Activated naive CD8-positive, alpha-beta T cell treated with anti-CD3 and anti-CD28 coated beads for 36 hours (primary cell): Measurements from ENCODE around the gene DLEU7. TPM values are rescaled to one million over a fixed set of nuclear protein-coding genes. Genes with fewer than 3 reads are reported as not detected.

ENCODE experiments used
- DNase-seq: peaks from one replicate; pipeline ENCODE4 v3.0.0; 2021
- H3K27ac Mint-ChIP-seq: one replicate; pipeline ENCODE4 v1.8.0; 2022; ENCODE audit warnings: mild to moderate bottlenecking, moderate library complexity, mixed read lengths
- H3K27me3 Mint-ChIP-seq: one replicate; pipeline ENCODE4 v1.8.0; 2022; ENCODE audit warnings: mild to moderate bottlenecking, mixed read lengths
- H3K36me3 Mint-ChIP-seq: one replicate; pipeline ENCODE4 v1.8.0; 2021; ENCODE audit warnings: mild to moderate bottlenecking, mixed read lengths
- H3K4me1 Mint-ChIP-seq: one replicate; pipeline ENCODE4 v1.8.0; 2021; ENCODE audit warnings: mixed read lengths
- H3K4me3 Mint-ChIP-seq: one replicate; pipeline ENCODE4 v1.8.0; 2022; ENCODE audit warnings: mild to moderate bottlenecking, moderate library complexity, mixed read lengths
- H3K9me3 Mint-ChIP-seq: one replicate; pipeline ENCODE4 v1.8.0; 2022; ENCODE audit warnings: mixed read lengths
- total RNA-seq, 2 experiments: library from RNA; stranded (reverse); gene quantifications; one replicate each; pipeline ENCODE4 v1.2.3, GENCODE V29; 2021

The DLEU7 gene
- total RNA-seq, 2 experiments from 2014 or later: not detected

- Mint-ChIP-seq H3K4me3 (no peak overlapping the region), H3K9me3 (peaks cover 25% of the 10 kb centered on the region), H3K36me3 (peaks cover 19% of the 10 kb centered on the region), H3K4me1 (no peaks in the 10 kb centered on the region), H3K27ac (no peak overlapping the region), H3K27me3 (peaks cover 12% of the 10 kb centered on the region)
- no peak for DNase-seq
Measured at GRCh38 chr13:50855681-50856080, 12.2 kb upstream of the DLEU7 start.

GRCh38 chr13:50850445-50850844 is 7.0 kb upstream of the DLEU7 start:
- Mint-ChIP-seq H3K9me3 (no peaks in the 10 kb centered on the region), H3K27me3 (peaks cover 14% of the 10 kb centered on the region), H3K27ac (no peak overlapping the region), H3K4me3 (no peak overlapping the region), H3K36me3 (no peaks in the 10 kb centered on the region), H3K4me1 (peaks cover 10% of the 10 kb centered on the region)
- no peak for DNase-seq

- no peak overlapping the region for H3K4me3 Mint-ChIP-seq
- peaks cover 10% of the 10 kb centered on the region for H3K4me1 Mint-ChIP-seq
- peaks cover 19% of the 10 kb centered on the region for H3K27me3 Mint-ChIP-seq
- no peak for DNase-seq
- H3K9me3 Mint-ChIP-seq: no peaks in the 10 kb centered on the region
- no peaks in the 10 kb centered on the region for H3K36me3 Mint-ChIP-seq
- no peak overlapping the region for H3K27ac Mint-ChIP-seq
Measured at GRCh38 chr13:50847501-50847900, 4.0 kb upstream of the DLEU7 start.

GRCh38 chr13:50846861-50847475 is 3.5 kb upstream of the DLEU7 start:
- Mint-ChIP-seq H3K4me1 (peaks cover 10% of the 10 kb centered on the region), H3K4me3 (no peak overlapping the region), H3K36me3 (no peaks in the 10 kb centered on the region), H3K27me3 (peaks cover 23% of the 10 kb centered on the region), H3K27ac (no peak overlapping the region), H3K9me3 (no peaks in the 10 kb centered on the region)
- no peak for DNase-seq

GRCh38 chr13:50845211-50845610 is 1.7 kb upstream of the DLEU7 start:
- H3K4me3 Mint-ChIP-seq: no peak overlapping the region
- peaks cover 10% of the 10 kb centered on the region for H3K4me1 Mint-ChIP-seq
- no peaks in the 10 kb centered on the region for H3K36me3 Mint-ChIP-seq
- peaks cover 29% of the 10 kb centered on the region for H3K27me3 Mint-ChIP-seq
- no peak for DNase-seq
- H3K27ac Mint-ChIP-seq: no peak overlapping the region
- no peaks in the 10 kb centered on the region for H3K9me3 Mint-ChIP-seq

GRCh38 chr13:50844084-50844875 is 788 bp upstream of the DLEU7 start:
- Mint-ChIP-seq H3K9me3 (no peaks in the 10 kb centered on the region), H3K27me3 (peaks cover 27% of the 10 kb centered on the region)

GRCh38 chr13:50842990-50843256 is 569 bp downstream of the DLEU7 start:
- peaks cover 10% of the 10 kb centered on the region for H3K4me1 Mint-ChIP-seq
- no peaks in the 10 kb centered on the region for H3K9me3 Mint-ChIP-seq
- H3K36me3 Mint-ChIP-seq: no peaks in the 10 kb centered on the region
- no peak overlapping the region for H3K27ac Mint-ChIP-seq
- H3K4me3 Mint-ChIP-seq: no peak overlapping the region
- H3K27me3 Mint-ChIP-seq: peaks cover 23% of the 10 kb centered on the region
- no peak for DNase-seq

More at GRCh38 chr13:50844084-50844875, 788 bp upstream of the DLEU7 start:
- Mint-ChIP-seq H3K27ac (no peak overlapping the region), H3K4me1 (peaks cover 10% of the 10 kb centered on the region), H3K36me3 (no peaks in the 10 kb centered on the region), H3K4me3 (peak overlapping the region; percentile 44)
- no peak for DNase-seq

GRCh38 chr13:50842251-50842989 is 1.1 kb downstream of the DLEU7 start:
- Mint-ChIP-seq H3K36me3 (no peaks in the 10 kb centered on the region), H3K4me3 (no peak overlapping the region), H3K9me3 (no peaks in the 10 kb centered on the region), H3K27ac (no peak overlapping the region), H3K27me3 (peaks cover 23% of the 10 kb centered on the region), H3K4me1 (peaks cover 10% of the 10 kb centered on the region)
- DNase-seq: no peak

GRCh38 chr13:50841786-50842185 is 1.7 kb downstream of the DLEU7 start:
- Mint-ChIP-seq H3K4me3 (no peak overlapping the region), H3K4me1 (peaks cover 4% of the 10 kb centered on the region), H3K27me3 (peaks cover 23% of the 10 kb centered on the region), H3K9me3 (no peaks in the 10 kb centered on the region), H3K36me3 (no peaks in the 10 kb centered on the region), H3K27ac (no peak overlapping the region)
- no peak for DNase-seq

GRCh38 chr13:50840284-50840683 is 3.2 kb downstream of the DLEU7 start:
- peaks cover 23% of the 10 kb centered on the region for H3K27me3 Mint-ChIP-seq
- DNase-seq: no peak
- H3K27ac Mint-ChIP-seq: no peak overlapping the region

GRCh38 chr13:50839828-50840227 is 3.7 kb downstream of the DLEU7 start:
- Mint-ChIP-seq H3K27me3 (peaks cover 23% of the 10 kb centered on the region), H3K4me1 (no peaks in the 10 kb centered on the region), H3K36me3 (no peaks in the 10 kb centered on the region), H3K27ac (no peak overlapping the region), H3K9me3 (no peaks in the 10 kb centered on the region), H3K4me3 (no peak overlapping the region)
- DNase-seq: no peak

More at GRCh38 chr13:50840284-50840683, 3.2 kb downstream of the DLEU7 start:
- Mint-ChIP-seq H3K4me1 (no peaks in the 10 kb centered on the region), H3K36me3 (no peaks in the 10 kb centered on the region), H3K9me3 (no peaks in the 10 kb centered on the region), H3K4me3 (no peak overlapping the region)

- peaks cover 5% of the 10 kb centered on the region for H3K9me3 Mint-ChIP-seq
- no peak overlapping the region for H3K27ac Mint-ChIP-seq
- no peaks in the 10 kb centered on the region for H3K36me3 Mint-ChIP-seq
- peaks cover 20% of the 10 kb centered on the region for H3K27me3 Mint-ChIP-seq
- no peak for DNase-seq
- no peaks in the 10 kb centered on the region for H3K4me1 Mint-ChIP-seq
- H3K4me3 Mint-ChIP-seq: no peak overlapping the region
Measured at GRCh38 chr13:50838701-50839100, 4.8 kb downstream of the DLEU7 start.

GRCh38 chr13:50838031-50838430 is 5.5 kb downstream of the DLEU7 start:
- Mint-ChIP-seq H3K36me3 (peaks cover 1% of the 10 kb centered on the region), H3K4me1 (no peaks in the 10 kb centered on the region)

GRCh38 chr13:50831512-50831911 is 12.0 kb downstream of the DLEU7 start:
- H3K36me3 Mint-ChIP-seq: peaks cover 4% of the 10 kb centered on the region
- H3K9me3 Mint-ChIP-seq: peaks cover 12% of the 10 kb centered on the region
- H3K27me3 Mint-ChIP-seq: peaks cover 4% of the 10 kb centered on the region
- peaks cover 3% of the 10 kb centered on the region for H3K4me1 Mint-ChIP-seq
- H3K27ac Mint-ChIP-seq: no peak overlapping the region
- DNase-seq: no peak
- no peak overlapping the region for H3K4me3 Mint-ChIP-seq

More at GRCh38 chr13:50838031-50838430, 5.5 kb downstream of the DLEU7 start:
- peaks cover 19% of the 10 kb centered on the region for H3K27me3 Mint-ChIP-seq
- DNase-seq: no peak
- no peak overlapping the region for H3K27ac Mint-ChIP-seq
- no peak overlapping the region for H3K4me3 Mint-ChIP-seq
- peaks cover 7% of the 10 kb centered on the region for H3K9me3 Mint-ChIP-seq

- peaks cover 3% of the 10 kb centered on the region for H3K4me1 Mint-ChIP-seq
- H3K27ac Mint-ChIP-seq: no peak overlapping the region
- H3K27me3 Mint-ChIP-seq: peaks cover 4% of the 10 kb centered on the region
- peaks cover 4% of the 10 kb centered on the region for H3K36me3 Mint-ChIP-seq
- H3K4me3 Mint-ChIP-seq: no peak overlapping the region
- no peak for DNase-seq
- H3K9me3 Mint-ChIP-seq: peaks cover 12% of the 10 kb centered on the region
Measured at GRCh38 chr13:50829896-50830295, 13.6 kb downstream of the DLEU7 start.
